HG02981 (cell line): ENCODE results near the gene DYRK2.

Source experiments
- ATAC-seq: cut with Tn5 transposase; IDR thresholded peaks from one replicate; pipeline ENCODE4 v1.9.1; 2021; ENCODE audit warnings: mild to moderate bottlenecking, moderate library complexity; ENCODE audit not compliant: unreplicated experiment

The DYRK2 gene

GRCh38 chr12:67698672-67699581, 50.4 kb downstream of the DYRK2 start:
- ATAC-seq: peak; percentile 94

DNA sequence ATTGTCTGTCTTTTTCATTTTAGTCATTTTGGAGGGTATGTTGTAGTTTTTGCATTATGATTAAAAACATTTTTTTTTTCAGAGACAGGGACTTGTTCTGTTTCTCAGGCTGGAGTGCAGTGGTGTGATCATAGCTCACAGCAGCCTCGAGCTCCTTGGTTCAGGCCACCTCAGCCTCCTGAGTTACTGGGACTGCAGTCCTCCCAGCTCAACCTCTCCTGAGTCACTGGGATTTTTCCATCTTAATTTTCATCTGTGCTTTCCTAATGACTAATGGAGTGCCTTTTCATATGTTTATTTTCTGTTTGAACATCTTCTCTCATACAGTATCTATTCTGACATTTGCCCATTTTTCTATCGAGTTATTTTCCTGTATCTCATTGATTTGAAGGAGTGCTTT, 52.6 kb downstream of the DYRK2 start:
- ATAC-seq: no peak

GRCh38 chr12:67702136-67702535, 53.6 kb downstream of the DYRK2 start:
- no peak for ATAC-seq

- no peak for ATAC-seq
Observed at GRCh38 chr12:67704071-67704470, 55.5 kb downstream of the DYRK2 start.

GRCh38 chr12:67705394-67706370, 57.1 kb downstream of the DYRK2 start:
- ATAC-seq: no peak

GRCh38 chr12:67709367-67709954, 60.9 kb downstream of the DYRK2 start:
- no peak for ATAC-seq

- ATAC-seq: peak; percentile 91
Observed at GRCh38 chr12:67710582-67710981, 62.0 kb downstream of the DYRK2 start.

- ATAC-seq: no peak
Observed at GRCh38 chr12:67712011-67712410, 63.5 kb downstream of the DYRK2 start.

DNA sequence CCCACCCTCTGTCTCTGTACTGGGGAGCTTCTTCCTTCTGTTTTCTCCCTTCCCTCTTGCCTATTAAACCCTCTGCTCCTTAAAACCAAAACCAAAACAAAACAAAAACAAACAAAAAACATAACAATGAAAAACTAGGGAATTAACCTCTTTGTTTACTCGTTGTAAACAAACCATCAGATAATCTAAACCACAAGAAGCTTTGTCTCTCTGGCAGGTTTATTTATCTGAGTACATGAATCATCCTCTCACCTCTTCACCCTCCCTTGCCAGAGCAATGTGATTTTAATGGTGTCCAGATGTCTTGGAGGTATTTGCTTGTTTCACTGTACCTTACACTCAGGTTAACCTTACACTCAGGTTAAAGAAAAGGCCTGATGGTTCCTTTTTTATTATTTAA, 66.1 kb downstream of the DYRK2 start:
- no peak for ATAC-seq
